Neuron (in vitro differentiated cells): ENCODE results near the gene ASS1.

Experiments
- H2AFZ ChIP-seq: one replicate; pipeline ENCODE4 v1.6.1; 2013; ENCODE audit warnings: low read depth, mild to moderate bottlenecking, inconsistent platforms, low read length, moderate library complexity
- H3K27me3 ChIP-seq: one replicate; pipeline ENCODE4 v1.6.1; 2013; ENCODE audit warnings: low read length; ENCODE audit not compliant: insufficient read depth
- H3K36me3 ChIP-seq: one replicate; pipeline ENCODE4 v1.6.1; 2013; ENCODE audit warnings: low read length; ENCODE audit not compliant: insufficient read depth
- H3K4me1 ChIP-seq: one replicate; pipeline ENCODE4 v1.6.1; 2013; ENCODE audit warnings: low read length; ENCODE audit not compliant: insufficient read depth
- H3K4me3 ChIP-seq: 2 replicates; pipeline ENCODE4 v1.5.1; 2013; ENCODE audit warnings: mild to moderate bottlenecking, low read length, moderate library complexity
- H3K9me3 ChIP-seq: one replicate; pipeline ENCODE4 v1.6.1; 2013; ENCODE audit warnings: low read length

ASS1 gene

DNA sequence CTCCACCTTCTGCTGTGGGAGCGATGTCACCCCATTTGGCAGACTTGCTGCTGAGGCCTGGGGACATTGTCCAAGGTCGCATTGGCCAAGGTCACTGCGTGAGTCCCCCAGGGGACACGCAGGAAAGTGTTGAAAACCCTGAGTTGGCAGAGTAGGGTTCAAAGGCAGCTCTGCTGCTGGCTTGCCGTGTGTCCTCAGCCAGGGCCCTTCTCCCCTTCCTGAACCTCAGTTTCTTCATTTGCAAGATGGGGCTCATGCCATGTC is 14.0 kb downstream of the ASS1 start:
- Histone ChIP-seq H3K36me3 (no peaks in the 10 kb centered on the region), H3K27me3 (peaks cover 15% of the 10 kb centered on the region), H3K9me3 (no peaks in the 10 kb centered on the region), H3K4me1 (peaks cover 3% of the 10 kb centered on the region), H3K4me3 (no peak overlapping the region), H2AFZ (no peak overlapping the region)

DNA sequence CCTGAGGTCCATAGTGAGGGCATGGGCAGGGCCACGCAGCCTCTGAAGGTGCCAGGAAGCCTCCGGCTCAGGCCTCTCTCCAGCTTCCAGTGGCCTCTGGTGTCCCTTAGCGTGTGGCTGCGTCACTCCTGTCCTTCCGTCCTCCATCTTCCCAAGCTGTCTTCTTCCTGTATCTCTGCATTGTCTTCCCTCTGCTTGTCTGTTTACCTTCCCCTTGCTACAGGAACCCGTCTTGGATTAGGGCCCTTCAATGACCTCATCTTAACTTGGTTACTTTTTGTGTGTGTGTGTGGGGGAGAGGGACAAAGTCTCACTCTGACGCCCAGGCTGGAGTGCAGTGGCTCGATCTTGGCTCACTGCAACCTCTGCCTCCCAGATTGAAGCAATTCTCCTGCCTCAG is 14.4 kb downstream of the ASS1 start:
- H3K4me1 ChIP-seq, result peaks cover 3% of the 10 kb centered on the region
- H2AFZ ChIP-seq, result no peak overlapping the region
- H3K9me3 ChIP-seq, result no peaks in the 10 kb centered on the region
- peaks cover 20% of the 10 kb centered on the region for H3K27me3 ChIP-seq
- no peaks in the 10 kb centered on the region for H3K36me3 ChIP-seq
- H3K4me3 ChIP-seq, result no peak overlapping the region

DNA sequence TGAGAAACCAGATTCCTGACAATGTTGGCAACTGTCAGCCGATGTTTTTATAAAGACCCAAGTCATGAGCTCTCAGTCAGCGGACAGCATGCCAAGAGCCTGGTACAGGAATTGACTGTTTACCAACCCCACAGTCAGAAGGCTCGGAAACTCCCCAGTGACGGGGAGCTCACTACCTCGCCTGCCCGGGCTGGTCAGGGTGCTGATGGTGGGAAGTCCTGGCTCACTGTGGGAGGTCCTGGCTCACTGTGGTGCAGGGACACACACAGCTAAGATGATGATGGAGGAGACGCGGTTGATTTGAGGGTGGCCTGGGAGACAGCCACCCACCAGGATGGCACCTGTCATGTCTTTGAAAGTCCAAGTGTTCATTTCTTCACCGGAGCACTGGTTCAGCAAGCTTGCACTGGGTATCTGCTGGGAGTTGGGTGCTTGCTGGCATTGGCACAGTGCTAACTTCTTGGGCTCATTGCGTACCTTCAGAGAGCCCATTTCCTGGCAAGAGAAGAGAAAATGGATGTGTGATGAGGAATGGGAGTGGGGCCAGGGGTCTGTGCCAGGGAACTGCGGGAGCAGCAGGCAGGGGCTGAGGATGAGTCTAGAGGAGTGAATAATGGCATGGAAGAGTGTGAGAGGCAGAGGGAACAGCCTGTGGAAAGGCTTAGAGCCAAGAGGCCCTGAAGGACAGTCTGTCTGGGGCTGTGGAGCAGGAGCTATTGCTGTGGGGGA is 15.3 kb downstream of the ASS1 start:
- no peaks in the 10 kb centered on the region for H3K36me3 ChIP-seq
- peaks cover 25% of the 10 kb centered on the region for H3K27me3 ChIP-seq
- H3K4me1 ChIP-seq, result peaks cover 3% of the 10 kb centered on the region
- no peak overlapping the region for H3K4me3 ChIP-seq
- no peak overlapping the region for H2AFZ ChIP-seq
- no peaks in the 10 kb centered on the region for H3K9me3 ChIP-seq

DNA sequence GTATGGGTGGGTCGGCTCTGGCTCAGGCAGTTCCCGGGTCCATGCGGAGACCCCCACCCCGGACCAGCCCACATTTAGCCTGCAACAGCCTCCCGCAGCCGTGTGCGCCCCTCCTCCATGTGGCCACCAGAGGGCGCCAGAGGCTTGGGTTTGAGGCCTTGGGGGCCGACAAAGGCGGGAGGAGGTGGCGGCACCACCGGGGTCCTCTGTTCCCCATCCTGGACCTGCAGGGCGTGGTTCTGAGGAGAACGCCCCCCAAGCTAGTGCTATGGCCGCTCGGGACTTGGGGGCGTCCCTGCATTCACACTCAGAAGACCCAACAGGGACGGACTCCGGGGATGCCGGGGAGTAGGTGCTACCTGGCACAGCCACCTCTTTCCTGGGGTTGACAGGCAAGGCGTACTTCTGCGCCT is 16.5 kb downstream of the ASS1 start:
- Histone ChIP-seq H3K4me3 (no peak overlapping the region), H3K27me3 (peaks cover 25% of the 10 kb centered on the region), H3K36me3 (no peaks in the 10 kb centered on the region)

DNA sequence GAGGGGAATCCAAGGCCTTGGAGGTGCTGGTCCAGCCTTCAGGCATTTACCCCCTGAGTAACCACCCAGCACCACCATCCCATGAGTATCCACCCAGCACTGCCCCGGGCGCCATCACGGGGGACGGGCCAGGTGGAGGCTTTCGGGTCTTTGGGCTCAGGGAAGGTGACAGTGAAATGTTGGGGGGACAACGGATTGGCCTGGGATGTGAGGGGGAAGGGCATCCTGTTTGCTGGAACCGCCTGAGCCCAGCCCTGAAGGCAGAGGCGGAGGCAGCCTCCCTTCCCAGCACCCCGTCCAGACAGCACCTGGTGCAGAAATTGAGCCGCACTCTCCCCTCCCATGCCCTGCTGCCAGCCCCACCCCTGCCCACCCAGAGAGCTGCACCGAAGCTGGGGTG is 17.0 kb downstream of the ASS1 start:
- H3K4me1 ChIP-seq, result peaks cover 16% of the 10 kb centered on the region
- no peak overlapping the region for H3K4me3 ChIP-seq
- no peak overlapping the region for H2AFZ ChIP-seq
- no peaks in the 10 kb centered on the region for H3K9me3 ChIP-seq
- peaks cover 25% of the 10 kb centered on the region for H3K27me3 ChIP-seq
- no peaks in the 10 kb centered on the region for H3K36me3 ChIP-seq

More for the DNA sequence above, 16.5 kb downstream of the ASS1 start:
- Histone ChIP-seq H2AFZ (no peak overlapping the region), H3K9me3 (no peaks in the 10 kb centered on the region), H3K4me1 (peaks cover 12% of the 10 kb centered on the region)

DNA sequence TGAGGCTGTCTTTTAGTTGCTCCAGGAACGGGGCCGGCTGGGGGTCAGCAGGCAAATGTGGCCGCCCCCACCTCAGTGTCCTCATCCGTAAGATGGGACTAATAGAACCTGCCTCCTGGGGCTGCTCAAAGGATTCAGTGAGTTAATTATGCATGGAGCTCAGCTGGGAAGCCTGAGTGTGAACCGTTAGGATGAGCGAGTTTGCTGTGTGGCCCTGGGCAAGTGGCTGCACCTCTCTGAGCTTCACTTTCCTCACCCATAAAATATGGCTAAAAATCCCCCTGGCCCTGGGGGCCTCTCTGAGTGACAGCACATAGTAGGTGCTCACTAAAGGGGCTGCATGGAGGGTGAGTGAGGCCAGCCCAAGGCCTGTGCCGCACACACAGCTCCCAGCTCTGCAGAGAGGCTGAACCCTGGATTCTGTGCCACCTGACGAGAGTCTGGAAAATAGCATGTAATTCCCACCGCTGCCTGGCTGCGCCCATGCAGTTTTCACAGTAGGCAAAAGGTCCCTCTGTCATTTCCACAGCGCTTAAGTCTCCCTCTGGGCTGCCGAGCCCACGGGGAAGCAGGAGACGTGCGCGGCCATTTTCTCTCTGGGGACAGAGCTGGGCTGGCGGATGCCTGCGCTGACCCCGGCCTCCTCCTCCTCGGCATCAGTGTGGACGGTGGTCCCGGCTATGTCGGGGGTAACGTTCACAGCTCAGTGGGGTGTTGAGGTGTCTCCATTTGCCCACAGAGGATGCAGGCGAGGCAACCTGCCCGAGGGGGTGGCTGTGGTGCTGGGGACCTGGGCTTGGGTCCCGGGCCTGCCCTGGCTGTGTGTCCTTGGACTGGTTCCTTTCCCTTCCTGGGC is 18.2 kb downstream of the ASS1 start:
- Histone ChIP-seq H3K27me3 (peaks cover 28% of the 10 kb centered on the region), H3K9me3 (no peaks in the 10 kb centered on the region), H3K4me3 (no peak overlapping the region), H3K36me3 (no peaks in the 10 kb centered on the region), H3K4me1 (peaks cover 26% of the 10 kb centered on the region), H2AFZ (no peak overlapping the region)

DNA sequence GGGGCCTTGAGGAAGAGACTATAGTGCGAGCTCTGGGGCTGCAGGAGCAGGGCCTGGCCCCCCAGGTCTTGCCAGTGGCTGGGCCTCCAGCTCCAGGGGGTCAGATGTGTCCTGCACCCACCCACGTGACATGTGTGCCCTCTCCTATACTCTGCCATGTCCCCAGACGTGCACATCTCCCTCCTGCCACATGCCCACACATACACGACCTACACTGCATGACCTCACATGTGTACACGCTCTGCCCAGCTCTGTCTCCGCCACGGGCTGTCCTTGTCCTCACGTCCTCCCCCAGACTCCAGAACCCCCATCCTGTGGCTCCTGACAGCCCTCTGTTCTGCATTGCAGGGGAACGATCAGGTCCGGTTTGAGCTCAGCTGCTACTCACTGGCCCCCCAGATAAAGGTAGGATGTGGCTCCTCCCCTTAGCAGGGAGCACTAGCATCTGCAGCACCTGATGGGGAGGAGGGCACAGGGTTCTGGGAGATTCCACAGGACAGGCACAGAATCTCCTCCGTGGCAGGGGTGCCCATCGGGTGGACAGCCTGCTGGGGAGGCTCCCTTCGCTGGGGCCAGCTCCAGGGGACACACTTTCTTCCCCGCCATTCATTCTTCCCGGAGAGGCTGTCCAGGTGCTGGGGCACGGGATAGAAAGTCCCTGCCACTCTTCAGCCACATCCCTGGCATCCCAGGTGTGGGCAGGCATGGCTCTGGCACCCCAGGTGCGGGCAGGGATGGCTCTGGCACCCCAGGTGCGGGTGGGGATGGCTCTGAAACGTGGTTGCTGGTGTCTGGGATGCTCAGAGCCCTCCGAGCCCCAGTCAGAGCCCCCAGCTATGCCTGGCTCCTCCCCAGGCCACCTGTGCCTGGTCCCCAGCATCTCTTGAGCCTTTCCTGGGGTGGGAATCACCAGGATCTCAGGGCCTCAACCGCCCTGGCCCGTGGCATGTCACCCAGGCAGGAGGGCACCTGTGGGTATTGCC is 19.3 kb downstream of the ASS1 start:
- Histone ChIP-seq H3K4me1 (peaks cover 29% of the 10 kb centered on the region), H2AFZ (no peak overlapping the region), H3K4me3 (no peak overlapping the region), H3K9me3 (no peaks in the 10 kb centered on the region), H3K27me3 (peaks cover 26% of the 10 kb centered on the region), H3K36me3 (no peaks in the 10 kb centered on the region)

DNA sequence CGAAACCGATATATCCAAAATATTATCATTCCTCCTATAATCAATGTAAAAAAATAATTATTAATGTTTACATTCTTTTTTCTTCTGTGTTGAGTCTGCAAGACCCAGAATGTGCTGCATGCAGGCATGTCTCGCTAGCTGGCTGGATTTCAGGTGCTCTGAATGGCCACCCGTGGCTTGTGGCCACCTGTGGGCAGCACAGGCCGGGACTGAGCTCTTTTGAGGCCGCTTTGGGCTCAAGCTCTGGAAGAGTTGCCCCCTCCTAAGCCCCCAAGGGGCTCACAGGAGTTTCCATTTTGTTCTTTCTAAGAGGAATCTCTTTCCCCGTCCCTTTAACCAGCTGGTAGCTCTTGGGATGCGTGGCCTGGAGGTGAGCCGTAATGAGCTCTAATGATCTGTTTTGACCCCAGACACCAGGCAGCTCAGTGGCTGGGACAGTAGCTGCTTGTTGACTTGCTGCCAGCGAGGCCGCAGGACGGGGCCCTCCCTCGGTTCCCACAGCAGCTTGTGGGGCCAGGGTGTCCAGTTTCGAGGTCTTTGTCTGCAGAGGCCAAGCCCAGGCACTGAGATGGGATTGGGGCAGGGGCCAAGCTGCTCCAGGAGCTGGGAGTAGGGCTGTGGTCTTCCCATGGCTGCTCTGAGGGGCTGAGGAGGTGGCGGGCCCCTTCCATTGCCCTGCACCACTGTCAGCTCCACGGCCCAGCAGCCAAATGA is 20.8 kb downstream of the ASS1 start:
- no peaks in the 10 kb centered on the region for H3K36me3 ChIP-seq
- no peak overlapping the region for H3K4me3 ChIP-seq
- no peaks in the 10 kb centered on the region for H3K9me3 ChIP-seq
- H3K4me1 ChIP-seq, result peaks cover 29% of the 10 kb centered on the region
- H2AFZ ChIP-seq, result no peak overlapping the region
- H3K27me3 ChIP-seq, result peaks cover 26% of the 10 kb centered on the region

DNA sequence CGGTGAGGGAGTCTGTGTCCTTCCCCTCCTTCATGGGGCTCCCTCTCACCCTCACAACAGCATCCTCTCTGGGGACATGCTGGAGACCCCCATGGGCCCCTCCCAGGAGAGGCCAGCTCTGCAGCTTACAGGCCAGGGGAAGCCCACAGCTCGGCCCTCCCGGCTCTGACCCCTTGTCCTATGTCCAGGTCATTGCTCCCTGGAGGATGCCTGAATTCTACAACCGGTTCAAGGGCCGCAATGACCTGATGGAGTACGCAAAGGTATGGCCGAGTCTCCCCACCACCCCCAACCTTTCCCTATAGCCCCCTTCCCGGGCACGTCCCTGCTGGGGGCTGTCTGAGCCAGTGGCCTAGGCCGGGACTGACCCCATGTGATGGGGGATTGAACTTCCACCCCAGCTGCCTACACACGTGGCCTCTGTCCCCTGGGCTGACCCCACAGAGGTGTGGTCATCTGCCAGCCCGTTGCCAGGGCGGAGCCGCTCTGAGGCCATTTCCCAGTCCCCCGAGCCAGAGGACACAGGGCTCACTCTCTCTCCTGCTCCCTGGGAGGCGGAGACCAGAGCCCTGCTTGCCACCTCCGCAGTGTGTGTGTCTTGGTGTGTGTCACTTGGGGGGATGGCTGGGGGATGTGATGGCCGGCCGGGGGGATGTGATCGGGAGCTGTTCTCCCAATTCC is 21.9 kb downstream of the ASS1 start:
- no peaks in the 10 kb centered on the region for H3K9me3 ChIP-seq
- peaks cover 26% of the 10 kb centered on the region for H3K27me3 ChIP-seq
- H3K4me3 ChIP-seq, result no peak overlapping the region
- no peaks in the 10 kb centered on the region for H3K36me3 ChIP-seq
- H3K4me1 ChIP-seq, result peaks cover 29% of the 10 kb centered on the region
- no peak overlapping the region for H2AFZ ChIP-seq

DNA sequence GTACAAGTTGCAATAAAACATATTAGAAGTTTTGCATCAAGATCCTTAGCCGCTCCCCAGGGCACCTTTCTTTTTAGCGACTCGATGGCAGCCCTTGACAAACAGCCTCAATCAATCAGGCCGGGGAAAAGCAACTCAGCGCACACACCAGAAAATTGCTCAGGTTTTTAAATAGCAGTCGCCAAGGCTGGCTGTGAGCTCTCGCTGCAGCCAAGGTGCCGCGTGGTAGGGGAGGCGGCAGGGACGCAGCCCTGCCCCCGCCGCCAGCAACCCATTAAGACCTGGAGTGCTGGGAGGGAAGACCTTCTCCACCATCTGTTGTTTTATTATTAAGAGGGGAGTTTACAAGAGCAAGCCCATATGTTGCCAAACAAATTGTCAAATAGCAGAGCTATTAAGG is 22.6 kb downstream of the ASS1 start:
- Histone ChIP-seq H3K36me3 (no peaks in the 10 kb centered on the region), H3K9me3 (no peaks in the 10 kb centered on the region), H3K4me3 (no peak overlapping the region), H3K4me1 (peaks cover 35% of the 10 kb centered on the region), H3K27me3 (peaks cover 22% of the 10 kb centered on the region), H2AFZ (no peak overlapping the region)

DNA sequence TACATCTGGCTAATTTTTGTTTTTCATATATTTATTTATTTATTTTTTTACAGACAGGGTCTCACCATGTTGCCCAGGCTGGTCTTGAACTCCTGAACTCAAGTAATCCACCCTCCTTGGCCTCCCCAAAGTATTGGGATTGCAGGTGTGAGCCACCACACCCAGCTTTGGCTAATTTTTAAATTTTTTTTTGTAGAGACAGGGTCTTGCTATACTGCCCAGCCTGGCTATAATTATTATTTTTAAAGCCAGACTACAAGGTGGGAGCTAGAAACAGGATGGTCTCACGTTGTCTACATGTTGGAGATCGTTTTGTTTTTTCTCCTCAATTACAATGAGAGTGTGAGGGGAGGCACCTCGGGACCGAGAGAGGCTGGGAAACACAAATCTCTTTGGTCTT is 23.8 kb downstream of the ASS1 start:
- no peak overlapping the region for H3K4me3 ChIP-seq
- peaks cover 47% of the 10 kb centered on the region for H3K4me1 ChIP-seq
- H2AFZ ChIP-seq, result no peak overlapping the region
- no peaks in the 10 kb centered on the region for H3K36me3 ChIP-seq
- H3K9me3 ChIP-seq, result no peaks in the 10 kb centered on the region
- H3K27me3 ChIP-seq, result peaks cover 16% of the 10 kb centered on the region

DNA sequence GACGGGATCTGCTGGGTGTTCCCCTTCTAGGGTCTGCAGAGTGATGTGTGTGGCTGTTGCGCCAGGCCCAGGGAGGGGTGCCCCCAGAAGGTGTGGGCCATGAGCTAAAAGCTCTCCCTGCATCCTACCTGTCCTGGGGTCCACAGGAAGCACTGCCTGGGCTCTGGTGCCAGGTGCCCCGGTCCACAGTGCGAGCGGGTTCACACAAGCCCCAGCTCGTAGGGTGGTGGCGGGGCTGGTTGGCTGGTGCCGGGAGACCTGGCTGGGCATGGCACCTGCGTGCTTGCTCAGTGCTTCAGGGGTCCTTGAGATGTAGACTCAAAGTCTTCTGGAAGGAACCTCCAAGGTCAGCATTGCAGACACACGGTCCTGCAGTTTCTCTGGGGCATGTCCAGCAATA is 25.5 kb downstream of the ASS1 start:
- H3K4me1 ChIP-seq, result peaks cover 59% of the 10 kb centered on the region
- peaks cover 6% of the 10 kb centered on the region for H3K27me3 ChIP-seq
- H3K4me3 ChIP-seq, result no peak overlapping the region
- no peaks in the 10 kb centered on the region for H3K36me3 ChIP-seq
- H2AFZ ChIP-seq, result no peak overlapping the region
- no peaks in the 10 kb centered on the region for H3K9me3 ChIP-seq
